DND-41 (cell line): ENCODE data around the gene FAM168B.

Experiments
- EZH2 ChIP-seq: IDR thresholded peaks from 3 replicates; pipeline ENCODE4 v1.6.1; 2012; ENCODE audit warnings: borderline replicate concordance, low read depth, mild to moderate bottlenecking, moderate library complexity, low read length, inconsistent platforms; ENCODE audit not compliant: severe bottlenecking
- TF ChIP-seq, protein P1 (sequence below): IDR thresholded peaks from 2 replicates; pipeline ENCODE4 v1.5.1; 2012; ENCODE audit warnings: borderline replicate concordance, low read length, moderate library complexity, mild to moderate bottlenecking; ENCODE audit not compliant: poor library complexity, severe bottlenecking; ENCODE audit errors: extremely low read depth

DNA sequence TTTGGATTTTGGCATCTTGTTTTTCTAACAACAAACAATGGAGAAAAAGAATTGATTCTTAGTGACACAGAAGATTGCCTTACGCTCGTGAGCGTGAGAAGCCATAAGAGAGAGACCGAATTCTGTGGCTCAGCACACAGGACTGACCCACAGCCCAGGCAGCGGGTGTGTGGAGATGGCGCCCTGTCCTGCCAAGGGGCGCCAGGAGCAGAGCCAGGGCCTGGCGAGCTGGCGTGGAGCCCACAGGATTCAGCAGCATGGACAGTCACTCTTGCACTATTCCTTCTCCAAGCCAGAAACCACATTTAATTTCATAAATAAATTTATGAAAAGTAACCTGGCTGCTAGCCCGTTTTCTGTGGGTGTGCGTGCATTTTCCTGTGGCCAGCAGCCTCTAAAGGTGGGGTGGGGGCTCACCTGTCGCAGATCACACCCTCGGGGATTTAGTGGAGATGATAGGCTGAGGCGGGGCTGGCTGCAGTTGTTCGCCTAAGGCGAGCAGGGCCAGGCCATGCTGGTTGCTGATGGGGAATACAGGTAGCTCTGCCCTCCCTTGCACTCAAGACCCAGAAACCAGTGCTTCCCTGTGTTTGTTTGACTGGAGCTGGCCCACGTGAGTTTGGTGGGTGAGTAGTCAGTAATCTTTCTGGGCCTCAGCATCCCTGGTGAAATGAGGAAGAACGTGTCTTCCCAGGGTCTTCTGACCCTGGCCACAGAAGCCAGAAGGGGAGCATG is 46.2 kb downstream of the FAM168B start:
- TF ChIP-seq, protein P1, sequence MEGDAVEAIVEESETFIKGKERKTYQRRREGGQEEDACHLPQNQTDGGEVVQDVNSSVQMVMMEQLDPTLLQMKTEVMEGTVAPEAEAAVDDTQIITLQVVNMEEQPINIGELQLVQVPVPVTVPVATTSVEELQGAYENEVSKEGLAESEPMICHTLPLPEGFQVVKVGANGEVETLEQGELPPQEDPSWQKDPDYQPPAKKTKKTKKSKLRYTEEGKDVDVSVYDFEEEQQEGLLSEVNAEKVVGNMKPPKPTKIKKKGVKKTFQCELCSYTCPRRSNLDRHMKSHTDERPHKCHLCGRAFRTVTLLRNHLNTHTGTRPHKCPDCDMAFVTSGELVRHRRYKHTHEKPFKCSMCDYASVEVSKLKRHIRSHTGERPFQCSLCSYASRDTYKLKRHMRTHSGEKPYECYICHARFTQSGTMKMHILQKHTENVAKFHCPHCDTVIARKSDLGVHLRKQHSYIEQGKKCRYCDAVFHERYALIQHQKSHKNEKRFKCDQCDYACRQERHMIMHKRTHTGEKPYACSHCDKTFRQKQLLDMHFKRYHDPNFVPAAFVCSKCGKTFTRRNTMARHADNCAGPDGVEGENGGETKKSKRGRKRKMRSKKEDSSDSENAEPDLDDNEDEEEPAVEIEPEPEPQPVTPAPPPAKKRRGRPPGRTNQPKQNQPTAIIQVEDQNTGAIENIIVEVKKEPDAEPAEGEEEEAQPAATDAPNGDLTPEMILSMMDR, result no peak
- no peak for TF ChIP-seq EZH2
